CD4-positive, alpha-beta T cell treated with Interleukin-15 for 4 hours (primary cell): Measurements from ENCODE around the gene PAIP1.
"Not testable (repeated sequence)": the region's sequence is repeated elsewhere in the genome, so short reads cannot be mapped to it uniquely, and the experiment has no call there.

Experiments
- DNase-seq: peaks from one replicate; pipeline ENCODE4 v3.0.0-alpha.2; 2020; ENCODE audit warnings: low spot score

The PAIP1 gene

GRCh38 chr5:43556857-43557542 lies at the start of gene PAIP1:
PAIP1 (minus strand) TSS chr5:43557077; CDS start chr5:43556846, 231 bp downstream.
- peak; percentile 81 for DNase-seq

- DNase-seq = no peak
These were observed 49.5 kb upstream of the PAIP1 start for GRCh38 chr5:43606351-43606750.

GRCh38 chr5:43604699-43605098 lies 47.8 kb upstream of the PAIP1 start:
- no peak for DNase-seq

GRCh38 chr5:43603344-43604217 lies 46.7 kb upstream of the PAIP1 start:
- peak; percentile 76 for DNase-seq

GRCh38 chr5:43602461-43603343 lies 45.8 kb upstream of the PAIP1 start, which contains the start of gene NNT:
NNT (plus strand) TSS chr5:43603180; CDS start chr5:43609196, 6,016 bp downstream.
- DNase-seq = peak; percentile 69

GRCh38 chr5:43601454-43602260 lies 44.8 kb upstream of the PAIP1 start:
- no peak for DNase-seq

GRCh38 chr5:43598927-43599326 lies 42.0 kb upstream of the PAIP1 start:
- not testable (repeated sequence) for DNase-seq

- DNase-seq = no peak
These were observed 35.5 kb upstream of the PAIP1 start for GRCh38 chr5:43592363-43592762.

GRCh38 chr5:43590700-43591099 lies 33.8 kb upstream of the PAIP1 start:
- no peak for DNase-seq

GRCh38 chr5:43589310-43589709 lies 32.4 kb upstream of the PAIP1 start:
- no peak for DNase-seq

GRCh38 chr5:43588842-43589241 lies 32.0 kb upstream of the PAIP1 start:
- DNase-seq = no peak

GRCh38 chr5:43584166-43584699 lies 27.4 kb upstream of the PAIP1 start:
- no peak for DNase-seq

- DNase-seq = no peak
These were observed 26.8 kb upstream of the PAIP1 start for GRCh38 chr5:43583724-43584123.

- no peak for DNase-seq
These were observed 25.5 kb upstream of the PAIP1 start for GRCh38 chr5:43582082-43583005.

GRCh38 chr5:43581398-43581797 lies 24.5 kb upstream of the PAIP1 start:
- DNase-seq = no peak

GRCh38 chr5:43580402-43581210 lies 23.7 kb upstream of the PAIP1 start:
- not testable (repeated sequence) for DNase-seq

GRCh38 chr5:43573058-43573457 lies 16.2 kb upstream of the PAIP1 start:
- no peak for DNase-seq

- DNase-seq = no peak
These were observed 15.5 kb upstream of the PAIP1 start for GRCh38 chr5:43572357-43572756.

GRCh38 chr5:43571237-43571636 lies 14.4 kb upstream of the PAIP1 start:
- no peak for DNase-seq
